ENCODE results near the gene POLA2.

DNA sequence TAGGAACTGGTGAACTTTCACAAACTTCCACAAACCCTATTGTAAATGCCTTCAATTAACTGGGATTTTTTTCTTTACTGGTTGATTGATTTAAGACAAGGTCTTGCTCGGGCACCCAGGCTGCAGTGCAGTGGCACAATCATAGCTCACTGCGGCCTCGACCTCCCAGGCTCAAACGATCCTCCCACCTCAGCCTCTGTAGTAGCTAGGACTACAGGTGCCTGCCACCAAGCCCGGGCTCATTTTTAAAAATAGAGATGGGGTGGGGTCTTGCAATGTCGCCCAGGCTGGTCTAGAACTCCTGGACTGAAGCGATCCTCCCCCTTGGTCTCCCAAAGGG is 35.7 kb upstream of the POLA2 start:
- TF ChIP-seq, protein P1, sequence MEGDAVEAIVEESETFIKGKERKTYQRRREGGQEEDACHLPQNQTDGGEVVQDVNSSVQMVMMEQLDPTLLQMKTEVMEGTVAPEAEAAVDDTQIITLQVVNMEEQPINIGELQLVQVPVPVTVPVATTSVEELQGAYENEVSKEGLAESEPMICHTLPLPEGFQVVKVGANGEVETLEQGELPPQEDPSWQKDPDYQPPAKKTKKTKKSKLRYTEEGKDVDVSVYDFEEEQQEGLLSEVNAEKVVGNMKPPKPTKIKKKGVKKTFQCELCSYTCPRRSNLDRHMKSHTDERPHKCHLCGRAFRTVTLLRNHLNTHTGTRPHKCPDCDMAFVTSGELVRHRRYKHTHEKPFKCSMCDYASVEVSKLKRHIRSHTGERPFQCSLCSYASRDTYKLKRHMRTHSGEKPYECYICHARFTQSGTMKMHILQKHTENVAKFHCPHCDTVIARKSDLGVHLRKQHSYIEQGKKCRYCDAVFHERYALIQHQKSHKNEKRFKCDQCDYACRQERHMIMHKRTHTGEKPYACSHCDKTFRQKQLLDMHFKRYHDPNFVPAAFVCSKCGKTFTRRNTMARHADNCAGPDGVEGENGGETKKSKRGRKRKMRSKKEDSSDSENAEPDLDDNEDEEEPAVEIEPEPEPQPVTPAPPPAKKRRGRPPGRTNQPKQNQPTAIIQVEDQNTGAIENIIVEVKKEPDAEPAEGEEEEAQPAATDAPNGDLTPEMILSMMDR (IDR thresholded peaks at IDR 0.05), result no peak
- no peak for TF ChIP-seq POLR2A (IDR thresholded peaks at IDR 0.05)

Data from Peyer's patch (tissue), 4 donors.